ENCODE measurements around the gene DYNLL1.

- TF ChIP-seq, protein P1, sequence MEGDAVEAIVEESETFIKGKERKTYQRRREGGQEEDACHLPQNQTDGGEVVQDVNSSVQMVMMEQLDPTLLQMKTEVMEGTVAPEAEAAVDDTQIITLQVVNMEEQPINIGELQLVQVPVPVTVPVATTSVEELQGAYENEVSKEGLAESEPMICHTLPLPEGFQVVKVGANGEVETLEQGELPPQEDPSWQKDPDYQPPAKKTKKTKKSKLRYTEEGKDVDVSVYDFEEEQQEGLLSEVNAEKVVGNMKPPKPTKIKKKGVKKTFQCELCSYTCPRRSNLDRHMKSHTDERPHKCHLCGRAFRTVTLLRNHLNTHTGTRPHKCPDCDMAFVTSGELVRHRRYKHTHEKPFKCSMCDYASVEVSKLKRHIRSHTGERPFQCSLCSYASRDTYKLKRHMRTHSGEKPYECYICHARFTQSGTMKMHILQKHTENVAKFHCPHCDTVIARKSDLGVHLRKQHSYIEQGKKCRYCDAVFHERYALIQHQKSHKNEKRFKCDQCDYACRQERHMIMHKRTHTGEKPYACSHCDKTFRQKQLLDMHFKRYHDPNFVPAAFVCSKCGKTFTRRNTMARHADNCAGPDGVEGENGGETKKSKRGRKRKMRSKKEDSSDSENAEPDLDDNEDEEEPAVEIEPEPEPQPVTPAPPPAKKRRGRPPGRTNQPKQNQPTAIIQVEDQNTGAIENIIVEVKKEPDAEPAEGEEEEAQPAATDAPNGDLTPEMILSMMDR (IDR thresholded peaks at IDR 0.05; ENCODE audit: low read depth, low read length, poor library complexity, severe bottlenecking), result no peak
- TF ChIP-seq EZH2phosphoT487 (IDR thresholded peaks at IDR 0.05; ENCODE audit: borderline replicate concordance, low read length), result no peak
These were observed 47.9 kb upstream of the DYNLL1 start for GRCh38 chr12:120447992-120448391.

Measured in DOHH2 (cell line).